ENCODE measurements around the gene DPM1. TPM values are rescaled to one million over a fixed set of nuclear protein-coding genes. Genes with fewer than 3 reads are reported as not detected.

The DPM1 gene
- polyA plus RNA-seq, 1 of the 3 experiments (the other 2 are of a cell fraction) = 72.1 TPM

DNA sequence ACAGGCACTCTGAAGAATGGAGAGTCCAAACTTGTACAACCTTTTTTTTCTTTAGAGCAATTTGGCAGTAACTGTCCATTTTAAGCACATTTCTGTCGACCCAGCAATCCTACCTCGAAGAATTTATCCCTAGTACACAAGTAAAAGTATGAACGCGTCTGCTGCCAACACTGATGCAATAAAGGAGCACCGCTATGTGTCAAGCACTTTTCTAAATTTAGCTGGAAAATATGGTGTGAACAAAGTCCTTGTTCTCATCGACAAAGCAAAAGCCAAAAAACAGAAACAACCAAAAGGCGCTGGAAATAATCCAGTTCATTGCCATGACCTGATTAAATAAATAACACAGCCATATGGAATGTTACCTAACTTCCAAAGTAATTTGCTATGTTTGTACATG lies 1.1 kb downstream of the DPM1 start:
- no peak for DNase-seq
- peak overlapping the region; percentile 98 to 100 for H3K4me3 ChIP-seq (ENCODE audit: low read depth in 2 of 2, low read length in 1 of 2)
- TF ChIP-seq CHD2 (IDR thresholded peaks at IDR 0.05; ENCODE audit: low read length, partially characterized antibody) = no peak
- TF ChIP-seq TCF12 (IDR thresholded peaks at IDR 0.05) = no peak
- no peak for TF ChIP-seq YY1 (IDR thresholded peaks at IDR 0.05; ENCODE audit: low read depth)
- no peak for TF ChIP-seq FOXJ3 (CRISPR knock-in tag; IDR thresholded peaks at IDR 0.05)
- TF ChIP-seq, protein P1, sequence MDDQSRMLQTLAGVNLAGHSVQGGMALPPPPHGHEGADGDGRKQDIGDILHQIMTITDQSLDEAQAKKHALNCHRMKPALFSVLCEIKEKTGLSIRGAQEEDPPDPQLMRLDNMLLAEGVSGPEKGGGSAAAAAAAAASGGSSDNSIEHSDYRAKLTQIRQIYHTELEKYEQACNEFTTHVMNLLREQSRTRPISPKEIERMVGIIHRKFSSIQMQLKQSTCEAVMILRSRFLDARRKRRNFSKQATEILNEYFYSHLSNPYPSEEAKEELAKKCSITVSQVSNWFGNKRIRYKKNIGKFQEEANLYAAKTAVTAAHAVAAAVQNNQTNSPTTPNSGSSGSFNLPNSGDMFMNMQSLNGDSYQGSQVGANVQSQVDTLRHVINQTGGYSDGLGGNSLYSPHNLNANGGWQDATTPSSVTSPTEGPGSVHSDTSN (IDR thresholded peaks at IDR 0.05) = no peak
- no peak for TF ChIP-seq SMC3 (IDR thresholded peaks at IDR 0.05; ENCODE audit: low read depth, low read length)
- TF ChIP-seq, protein P2, sequence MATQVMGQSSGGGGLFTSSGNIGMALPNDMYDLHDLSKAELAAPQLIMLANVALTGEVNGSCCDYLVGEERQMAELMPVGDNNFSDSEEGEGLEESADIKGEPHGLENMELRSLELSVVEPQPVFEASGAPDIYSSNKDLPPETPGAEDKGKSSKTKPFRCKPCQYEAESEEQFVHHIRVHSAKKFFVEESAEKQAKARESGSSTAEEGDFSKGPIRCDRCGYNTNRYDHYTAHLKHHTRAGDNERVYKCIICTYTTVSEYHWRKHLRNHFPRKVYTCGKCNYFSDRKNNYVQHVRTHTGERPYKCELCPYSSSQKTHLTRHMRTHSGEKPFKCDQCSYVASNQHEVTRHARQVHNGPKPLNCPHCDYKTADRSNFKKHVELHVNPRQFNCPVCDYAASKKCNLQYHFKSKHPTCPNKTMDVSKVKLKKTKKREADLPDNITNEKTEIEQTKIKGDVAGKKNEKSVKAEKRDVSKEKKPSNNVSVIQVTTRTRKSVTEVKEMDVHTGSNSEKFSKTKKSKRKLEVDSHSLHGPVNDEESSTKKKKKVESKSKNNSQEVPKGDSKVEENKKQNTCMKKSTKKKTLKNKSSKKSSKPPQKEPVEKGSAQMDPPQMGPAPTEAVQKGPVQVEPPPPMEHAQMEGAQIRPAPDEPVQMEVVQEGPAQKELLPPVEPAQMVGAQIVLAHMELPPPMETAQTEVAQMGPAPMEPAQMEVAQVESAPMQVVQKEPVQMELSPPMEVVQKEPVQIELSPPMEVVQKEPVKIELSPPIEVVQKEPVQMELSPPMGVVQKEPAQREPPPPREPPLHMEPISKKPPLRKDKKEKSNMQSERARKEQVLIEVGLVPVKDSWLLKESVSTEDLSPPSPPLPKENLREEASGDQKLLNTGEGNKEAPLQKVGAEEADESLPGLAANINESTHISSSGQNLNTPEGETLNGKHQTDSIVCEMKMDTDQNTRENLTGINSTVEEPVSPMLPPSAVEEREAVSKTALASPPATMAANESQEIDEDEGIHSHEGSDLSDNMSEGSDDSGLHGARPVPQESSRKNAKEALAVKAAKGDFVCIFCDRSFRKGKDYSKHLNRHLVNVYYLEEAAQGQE (IDR thresholded peaks at IDR 0.05; ENCODE audit: low read depth, low read length) = no peak
- TF ChIP-seq MXI1 (IDR thresholded peaks at IDR 0.05; ENCODE audit: low read depth, low read length) = no peak
- TF ChIP-seq, protein P3, sequence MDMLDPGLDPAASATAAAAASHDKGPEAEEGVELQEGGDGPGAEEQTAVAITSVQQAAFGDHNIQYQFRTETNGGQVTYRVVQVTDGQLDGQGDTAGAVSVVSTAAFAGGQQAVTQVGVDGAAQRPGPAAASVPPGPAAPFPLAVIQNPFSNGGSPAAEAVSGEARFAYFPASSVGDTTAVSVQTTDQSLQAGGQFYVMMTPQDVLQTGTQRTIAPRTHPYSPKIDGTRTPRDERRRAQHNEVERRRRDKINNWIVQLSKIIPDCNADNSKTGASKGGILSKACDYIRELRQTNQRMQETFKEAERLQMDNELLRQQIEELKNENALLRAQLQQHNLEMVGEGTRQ (IDR thresholded peaks at IDR 0.05; ENCODE audit: borderline replicate concordance, low read depth, low read length) = no peak
- TF ChIP-seq RAD21 (IDR thresholded peaks at IDR 0.05; ENCODE audit: low read length) = no peak
- TF ChIP-seq ELF1 (IDR thresholded peaks at IDR 0.05) = no peak
- TF ChIP-seq, protein P4, sequence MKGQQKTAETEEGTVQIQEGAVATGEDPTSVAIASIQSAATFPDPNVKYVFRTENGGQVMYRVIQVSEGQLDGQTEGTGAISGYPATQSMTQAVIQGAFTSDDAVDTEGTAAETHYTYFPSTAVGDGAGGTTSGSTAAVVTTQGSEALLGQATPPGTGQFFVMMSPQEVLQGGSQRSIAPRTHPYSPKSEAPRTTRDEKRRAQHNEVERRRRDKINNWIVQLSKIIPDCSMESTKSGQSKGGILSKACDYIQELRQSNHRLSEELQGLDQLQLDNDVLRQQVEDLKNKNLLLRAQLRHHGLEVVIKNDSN (IDR thresholded peaks at IDR 0.05; ENCODE audit: borderline replicate concordance, low read depth) = no peak
- no peak for TF ChIP-seq SIN3A (IDR thresholded peaks at IDR 0.05; ENCODE audit: borderline replicate concordance, low read depth, low read length)
- TF ChIP-seq POLR2AphosphoS5 (IDR thresholded peaks at IDR 0.05; ENCODE audit: low read depth, low read length) = no peak
- no peak for TF ChIP-seq RXRA (IDR thresholded peaks at IDR 0.05; ENCODE audit: borderline replicate concordance, low read depth)
- TF ChIP-seq JUND (IDR thresholded peaks at IDR 0.05) = no peak
- no peak for TF ChIP-seq GATA2 (CRISPR knock-in tag; IDR thresholded peaks at IDR 0.05)
- no peak for TF ChIP-seq NFIC (IDR thresholded peaks at IDR 0.05; ENCODE audit: borderline replicate concordance)
- TF ChIP-seq TEAD4 (IDR thresholded peaks at IDR 0.05; ENCODE audit: borderline replicate concordance, insufficient read depth) = no peak
- H4K20me1 ChIP-seq (ENCODE audit: insufficient read depth) = peaks cover 47% of the 10 kb centered on the region
- 5% methylated on average over 7 of the region's 7 CpGs for WGBS (ENCODE audit: low lambda C conversion rate)
- no peak overlapping the region for H2AFZ ChIP-seq (ENCODE audit: low read depth)
- H3K4me2 ChIP-seq = peak overlapping the region; percentile 93
- H3K27me3 ChIP-seq (ENCODE audit: insufficient read depth) = no peaks in the 10 kb centered on the region
- H3F3A ChIP-seq (replicated peaks; ENCODE audit: insufficient read depth) = no peaks in the 10 kb centered on the region
- no peaks in the 10 kb centered on the region for H3K9me2 ChIP-seq
- POLR2A ChIA-PET = interaction anchor here (1.9 to 2.4 kb wide), 2 partner anchors 162 to 166 kb away, joined by 8 to 12 read pairs; partner anchors contain the start of gene BCAS4
- CTCF ChIA-PET = interaction anchor here (0.7 to 4.2 kb wide), 7 partner anchors 10 to 357 kb away, joined by 3 to 29 read pairs (median 6); partner anchors contain the start of gene BCAS4
- no peaks in the 10 kb centered on the region for H3K9me3 ChIP-seq
- peaks cover 18 to 22% of the 10 kb centered on the region in 2 experiments for H3K4me1 ChIP-seq (ENCODE audit: control insufficient read depth in 1 of 2, insufficient read depth in 2 of 2, low read depth in 1 of 2, low read length in 1 of 2)
- peak overlapping the region; percentile 98 for H3K9ac ChIP-seq
- H3K79me2 ChIP-seq (ENCODE audit: insufficient read depth) = peaks cover 96% of the 10 kb centered on the region
- H3K36me3 ChIP-seq (replicated peaks in 1 of 2; ENCODE audit: control insufficient read depth in 1 of 2, insufficient read depth in 2 of 2, low read length in 1 of 2) = peaks cover 44 to 46% of the 10 kb centered on the region in 2 experiments
- peak overlapping the region in 1 of 2 experiments; percentile 91; a peak in 3 of 4 replicates for H3K27ac ChIP-seq (ENCODE audit: low read depth in 2 of 2, low read length in 1 of 2)

Measured in SK-N-SH (cell line).